A549 (cell line): ENCODE measurements around the gene PSMD13. TPM values are rescaled to one million over a fixed set of nuclear protein-coding genes. Genes with fewer than 3 reads are reported as not detected.
"Not testable (repeated sequence)": the region's sequence is repeated elsewhere in the genome, so short reads cannot be mapped to it uniquely, and the experiment has no call there.

Experiments used
- ATAC-seq, 2 experiments: fragments of 200-7000 bp in 1 of 2; fragments of >200 bp in 1 of 2; cut with Nextera tagmentation in 1 of 2; cut with Tn5 transposase in 1 of 2; 3 replicates each; pipeline versions ENCODE4 v1.8.0 to v1.9.1; 2018 to 2020; ENCODE audit warnings: mild to moderate bottlenecking in 1 of 2, moderate library complexity in 1 of 2
- CTCF ChIA-PET: fragments of 300-600 bp; sonication (Branson Sonifier 250); formaldehyde crosslinking; extraction: SDS; loops from one replicate; lab custom pipeline; 2021; ENCODE audit warnings: antibody characterized with exemption, inconsistent platforms; lab: Yijun Ruan, JAX
- POLR2A ChIA-PET: fragments of 350-600 bp; formaldehyde crosslinking; extraction: SDS; loops from one replicate; lab custom pipeline; 2021; ENCODE audit warnings: antibody characterized with exemption, inconsistent platforms; lab: Yijun Ruan, JAX
- DNase-seq, 2 experiments: peaks; one replicate each; pipeline versions ENCODE4 v3.0.0 to v3.0.0-alpha.2; 2011 to 2016; ENCODE audit warnings: low read depth in 1 of 2, low spot score in 1 of 2
- FAIRE-seq: peaks from 2 replicates; lab custom pipeline; 2011; peaks lifted over from hg19 to GRCh38; lab: Jason Lieb, UNC
- H3K27ac ChIP-seq, 2 experiments: fragments of >200 bp; sonication (Bioruptor Twin); formaldehyde crosslinking; 3 replicates each; pipeline ENCODE4 v1.5.1; 2016 to 2017
- H3K4me1 ChIP-seq: fragments of >200 bp; sonication (Bioruptor Twin); formaldehyde crosslinking; 3 replicates; pipeline ENCODE4 v1.6.1; 2016
- H3K4me2 ChIP-seq: fragments of >200 bp; sonication (Bioruptor Twin); formaldehyde crosslinking; 3 replicates; pipeline ENCODE4 v1.6.1; 2016
- H3K4me3 ChIP-seq: fragments of >200 bp; sonication (Bioruptor Twin); formaldehyde crosslinking; 3 replicates; pipeline ENCODE4 v1.5.1; 2016
- H3K9me3 ChIP-seq: fragments of >200 bp; sonication (Bioruptor Twin); formaldehyde crosslinking; 3 replicates; pipeline ENCODE4 v1.6.1; 2016
- CBX8 ChIP-seq: fragments of 200-600 bp; sonication (generic); IDR thresholded peaks from 2 replicates; pipeline ENCODE4 v1.6.1; 2016
- CHD4 ChIP-seq: fragments of 200-600 bp; sonication (generic); IDR thresholded peaks from 2 replicates; pipeline ENCODE4 v1.6.1; 2016; ENCODE audit warnings: antibody characterized with exemption, mild to moderate bottlenecking, borderline replicate concordance
- EHF ChIP-seq: fragments of 250-450 bp; sonication (Bioruptor Pico); IDR thresholded peaks from 2 replicates; pipeline ENCODE4 v1.5.0; 2020; ENCODE audit warnings: mild to moderate bottlenecking
- ELK1 ChIP-seq: fragments of 150-350 bp; IDR thresholded peaks from 2 replicates; pipeline ENCODE4 v1.6.1; 2014; ENCODE audit warnings: low read depth, mild to moderate bottlenecking, low read length
- EP300 ChIP-seq, 2 experiments: fragments of >200 bp; sonication (Bioruptor Twin); formaldehyde crosslinking; IDR thresholded peaks; 2 replicates in 1 of 2; 3 replicates in 1 of 2; pipeline ENCODE4 v1.6.1; 2016 to 2017
- FOSL2 ChIP-seq, 2 experiments: fragments of 450-650 bp in 1 of 2; fragments of >200 bp in 1 of 2; sonication (Bioruptor Twin) in 1 of 2; formaldehyde crosslinking; IDR thresholded peaks; 2 replicates each; pipeline versions ENCODE4 v1.5.0 to v1.6.1; 2016 to 2020; ENCODE audit warnings: mild to moderate bottlenecking in 1 of 2, moderate library complexity in 1 of 2
- FOXS1 ChIP-seq: fragments of 250-450 bp; sonication (Bioruptor Pico); IDR thresholded peaks from 2 replicates; pipeline ENCODE4 v1.5.0; 2020; ENCODE audit warnings: mild to moderate bottlenecking, moderate library complexity
- HMGXB4 ChIP-seq: fragments of 250-450 bp; sonication (Bioruptor Pico); IDR thresholded peaks from 2 replicates; pipeline ENCODE4 v1.5.0; 2021; ENCODE audit warnings: mild to moderate bottlenecking, moderate library complexity, borderline replicate concordance
- HOXB13 ChIP-seq: fragments of 250-450 bp; sonication (Bioruptor Pico); IDR thresholded peaks from 2 replicates; pipeline ENCODE4 v1.5.0; 2020; ENCODE audit warnings: low read depth, mild to moderate bottlenecking, moderate library complexity
- HOXB5 ChIP-seq: fragments of 250-450 bp; sonication (Bioruptor Pico); IDR thresholded peaks from 2 replicates; pipeline ENCODE4 v1.5.0; 2020; ENCODE audit warnings: mild to moderate bottlenecking, moderate library complexity
- JUN ChIP-seq, 2 experiments: fragments of >200 bp; sonication (Bioruptor Twin); formaldehyde crosslinking; IDR thresholded peaks; 2 replicates in 1 of 2; 3 replicates in 1 of 2; pipeline ENCODE4 v1.6.1; 2016 to 2017
- MYC ChIP-seq: IDR thresholded peaks from 2 replicates; pipeline ENCODE4 v1.6.1; 2012; ENCODE audit warnings: mild to moderate bottlenecking, inconsistent platforms, low read length, improper control_type of control experiment, borderline replicate concordance
- PHF8 ChIP-seq: fragments of 200-600 bp; sonication (generic); IDR thresholded peaks from 2 replicates; pipeline ENCODE4 v1.6.1; 2016; ENCODE audit warnings: low read depth, mild to moderate bottlenecking, antibody characterized with exemption, moderate library complexity, borderline replicate concordance
- POLR2AphosphoS2 ChIP-seq: conservative IDR thresholded peaks from 2 replicates; pipeline ENCODE4 v1.6.1; 2012; ENCODE audit warnings: low read length, improper control_type of control experiment, inconsistent platforms
- RAD21 ChIP-seq, 2 experiments: fragments of >200 bp in 1 of 2; sonication (Bioruptor Twin) in 1 of 2; formaldehyde crosslinking in 1 of 2; IDR thresholded peaks in 1 of 2; conservative IDR thresholded peaks in 1 of 2; 2 replicates in 1 of 2; 3 replicates in 1 of 2; pipeline ENCODE4 v1.6.1; 2012 to 2018; ENCODE audit warnings: inconsistent platforms in 1 of 2
- RFX5 ChIP-seq: fragments of 450-650 bp; IDR thresholded peaks from 2 replicates; pipeline ENCODE4 v1.7.1; 2014; ENCODE audit warnings: antibody characterized with exemption, mild to moderate bottlenecking, moderate library complexity
- RNF2 ChIP-seq: fragments of 200-600 bp; sonication (generic); IDR thresholded peaks from 2 replicates; pipeline ENCODE4 v1.6.1; 2016; ENCODE audit warnings: low read depth, mild to moderate bottlenecking, antibody characterized with exemption, moderate library complexity, borderline replicate concordance
- TP53 ChIP-seq: fragments of 250-450 bp; sonication (Bioruptor Pico); IDR thresholded peaks from 2 replicates; pipeline ENCODE4 v1.5.0; 2021; ENCODE audit warnings: mild to moderate bottlenecking, moderate library complexity
- WGBS: methylation state at CpG from one replicate; pipeline ENCODE4 v1.1.6; 2017; ENCODE audit errors: missing lambda C conversion rate; 5-methylcytosine and 5-hydroxymethylcytosine counted together
- polyA plus RNA-seq, 4 experiments: library from polyadenylated mRNA; depleted of rRNA in 3 of 4; stranded (reverse); fragments of >200 nt; fragmentation: RNase III in 1 of 4; extraction: RNeasy Plus Mini Kit Qiagen cat#74134 plus additional on column Dnase treatment in 1 of 4; gene quantifications; 2 replicates in 3 of 4; 3 replicates in 1 of 4; pipeline ENCODE4 v1.2.3, GENCODE V29; 2011 to 2017

Gene PSMD13
- polyA plus RNA-seq, 2 of the 4 experiments (the other 2 are of a cell fraction), result 153 to 198 TPM

GRCh38 chr11:284105-285020 lies 47.6 kb downstream of the PSMD13 start:
- no peak for ATAC-seq
- H3K27ac ChIP-seq, result no peak overlapping the region
- TF ChIP-seq JUN (IDR thresholded peaks at IDR 0.05) (no peak), TP53 (CRISPR knock-in tag) (no peak), EHF (CRISPR knock-in tag) (no peak), MYC (no peak), CBX8 (no peak), HOXB5 (CRISPR knock-in tag) (no peak), RFX5 (no peak), RAD21 (conservative IDR thresholded peaks at IDR 0.05 in 1 of 2, IDR thresholded peaks at IDR 0.05 in 1 of 2) (no peak), PHF8 (no peak), HOXB13 (no peak)
- no peak for DNase-seq
- WGBS, result 83% methylated on average over 17 of the region's 24 CpGs
- no peaks in the 10 kb centered on the region for H3K9me3 ChIP-seq
- POLR2A ChIA-PET, result interaction anchor here (1.7 kb wide), 1 partner anchor 77 kb away, joined by 4 read pairs; the partner anchor contains the start of genes BET1L and RIC8A
- CTCF ChIA-PET, result interaction anchor here (0.7 to 0.8 kb wide), 3 partner anchors 10 to 32 kb away, joined by 3 to 5 read pairs (median 3); no protein-coding TSS in a partner anchor
- no peak for FAIRE-seq
- H3K4me1 ChIP-seq, result peaks cover 15% of the 10 kb centered on the region; the same call in 1 of the 3 replicates
- H3K4me2 ChIP-seq, result no peak overlapping the region
- H3K4me3 ChIP-seq, result no peak overlapping the region

- no peak overlapping the region for H3K27ac ChIP-seq
- TF ChIP-seq MYC (no peak), CHD4 (no peak), RFX5 (no peak)
- ATAC-seq (no peak), DNase-seq (no peak), FAIRE-seq (no peak)
- POLR2A ChIA-PET, result no interaction called here
- WGBS, result 71% methylated on average over 16 of the region's 29 CpGs
- H3K9me3 ChIP-seq, result no peaks in the 10 kb centered on the region
- H3K4me2 ChIP-seq, result no peak overlapping the region
- H3K4me3 ChIP-seq, result no peak overlapping the region
- peaks cover 13% of the 10 kb centered on the region; the same call in 1 of the 3 replicates for H3K4me1 ChIP-seq
- CTCF ChIA-PET, result no interaction called here
These were observed 48.5 kb downstream of the PSMD13 start for GRCh38 chr11:285021-285893.

- Histone ChIP-seq H3K4me3 (no peak overlapping the region), H3K4me2 (no peak overlapping the region), H3K27ac (no peak overlapping the region), H3K9me3 (no peaks in the 10 kb centered on the region), H3K4me1 (peaks cover 10% of the 10 kb centered on the region; the same call in 1 of the 3 replicates)
- DNase-seq (no peak), FAIRE-seq (no peak), ATAC-seq (no peak)
- TF ChIP-seq EP300 (IDR thresholded peaks at IDR 0.05) (no peak), RAD21 (conservative IDR thresholded peaks at IDR 0.05 in 1 of 2, IDR thresholded peaks at IDR 0.05 in 1 of 2) (no peak), HMGXB4 (CRISPR knock-in tag) (no peak), PHF8 (no peak), RNF2 (no peak), POLR2AphosphoS2 (no peak), ELK1 (no peak), FOSL2 (IDR thresholded peaks at IDR 0.05) (no peak), FOSL2 (CRISPR knock-in tag; IDR thresholded peaks at IDR 0.05) (no peak), FOXS1 (CRISPR knock-in tag) (no peak)
- 81% methylated on average over 6 of the region's 8 CpGs for WGBS
- POLR2A ChIA-PET, result no interaction called here
- CTCF ChIA-PET, result no interaction called here
These were observed 49.1 kb downstream of the PSMD13 start for GRCh38 chr11:285894-286220.

- WGBS, result 87% methylated on average over 27 of the region's 27 CpGs
- H3K4me3 ChIP-seq, H3K27ac ChIP-seq, H3K9me3 ChIP-seq, H3K4me2 ChIP-seq, POLR2A ChIA-PET, DNase-seq, FAIRE-seq, H3K4me1 ChIP-seq, ATAC-seq: not testable (repeated sequence)
- CTCF ChIA-PET, result interaction anchor here (1.1 to 2.1 kb wide), 4 partner anchors 18 to 162 kb away, joined by 3 to 11 read pairs (median 4); no protein-coding TSS in a partner anchor
These were observed 50.4 kb downstream of the PSMD13 start for GRCh38 chr11:286977-287820.
